Embryonic facial prominence (tissue), 1 donor: ENCODE data around the gene AP5S1.
"Not testable (repeated sequence)": the region's sequence is repeated elsewhere in the genome, so short reads cannot be mapped to it uniquely, and the experiment has no call there.

Experiments
- DNase-seq: peaks from one replicate; pipeline ENCODE4 v3.0.0-alpha.2; 2016; ENCODE audit errors: extremely low spot score

AP5S1 gene

DNA sequence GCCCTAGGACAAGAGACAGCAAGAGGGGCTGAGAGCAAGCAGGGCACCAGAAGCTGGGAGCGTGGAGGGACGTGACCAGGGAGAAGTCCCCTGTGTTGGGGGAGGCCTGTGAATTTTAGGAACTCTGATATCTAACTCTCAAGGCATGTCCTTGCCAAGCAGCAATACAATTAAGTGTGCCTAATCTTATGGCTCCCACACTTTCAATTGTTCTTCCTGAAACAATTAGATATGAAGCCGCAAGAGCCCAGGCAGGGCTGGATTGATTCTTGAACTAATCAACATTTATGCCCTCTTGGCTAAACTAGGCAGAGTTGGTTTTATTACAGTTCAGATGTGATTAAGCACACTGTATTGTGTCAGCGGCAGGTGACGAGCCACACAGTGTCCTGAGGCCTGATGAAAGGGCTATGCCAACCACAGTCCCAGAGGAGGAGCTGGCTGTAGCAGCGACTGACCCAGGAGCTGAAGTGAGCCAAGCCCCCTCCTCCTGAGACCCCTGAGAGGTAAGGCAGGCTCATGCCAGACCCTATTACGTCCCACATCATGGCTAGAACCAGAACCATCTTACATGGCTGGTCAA is 22.1 kb downstream of the AP5S1 start:
- no peak for DNase-seq

DNA sequence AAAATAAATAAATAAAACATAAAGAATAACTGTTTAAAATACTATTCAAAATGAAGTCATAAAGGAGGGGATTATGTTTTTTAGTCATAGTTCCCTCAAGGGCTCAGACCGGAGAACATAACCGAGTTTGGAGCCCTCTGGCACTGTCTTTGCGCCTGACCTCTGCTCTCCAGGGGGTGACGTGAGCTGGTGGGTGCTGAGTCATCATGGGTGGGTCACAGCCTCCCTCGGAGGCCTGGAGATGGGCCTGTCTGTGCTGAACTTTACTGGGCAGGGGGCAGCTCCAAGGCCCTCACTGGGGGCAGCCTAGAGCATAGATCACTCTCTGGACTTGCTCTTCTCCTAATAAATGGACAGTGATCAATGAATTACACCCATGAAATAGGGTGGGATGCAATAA is 23.1 kb downstream of the AP5S1 start:
- DNase-seq: no peak

DNA sequence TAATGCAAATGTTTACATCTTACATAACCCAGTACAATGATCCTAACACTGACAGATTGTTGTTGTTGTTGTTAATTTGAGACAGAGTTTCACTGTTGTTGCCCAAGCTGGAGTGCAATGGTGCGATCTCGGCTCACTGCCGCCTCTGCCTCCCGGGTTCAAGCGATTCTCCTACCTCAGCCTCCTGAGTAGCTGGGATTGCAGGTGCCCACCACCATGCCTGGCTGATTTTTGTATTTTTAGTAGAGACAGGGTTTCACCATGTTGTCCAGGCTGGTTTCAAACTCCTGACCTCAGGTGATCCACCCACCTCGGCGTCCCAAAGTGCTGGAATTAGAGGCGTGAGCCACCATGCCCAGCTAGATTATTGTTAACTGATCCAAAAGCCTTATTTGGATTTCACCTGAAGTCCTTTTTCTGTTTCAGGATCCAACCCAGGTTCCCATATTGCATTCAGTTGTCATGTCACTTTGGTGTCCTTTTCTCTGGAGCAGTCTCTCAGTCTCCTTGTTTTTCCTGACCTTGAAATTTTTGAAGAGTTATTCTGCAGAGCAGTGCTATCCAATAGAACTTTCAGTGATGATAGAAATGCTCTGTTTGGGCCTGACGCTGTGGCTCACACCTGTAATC is 23.8 kb downstream of the AP5S1 start:
- not testable (repeated sequence) for DNase-seq

DNA sequence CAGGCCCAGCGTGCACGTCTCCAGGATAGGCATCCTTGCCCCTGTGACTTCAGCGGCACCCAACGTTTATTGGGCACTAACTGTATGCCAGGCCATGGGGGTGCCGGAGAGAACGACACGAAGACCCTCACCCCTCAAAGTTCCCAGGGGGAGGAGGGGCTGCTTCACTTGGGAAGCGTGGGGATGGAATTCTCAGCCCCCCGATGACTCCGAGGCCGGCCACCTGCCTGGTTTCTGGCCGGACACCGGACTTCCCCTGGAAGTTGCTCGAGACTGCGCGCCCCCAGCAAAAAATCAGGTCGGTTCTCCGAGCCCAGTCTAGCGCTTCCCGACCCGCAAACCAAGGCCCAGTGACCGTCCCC is 26.0 kb downstream of the AP5S1 start:
- DNase-seq: no peak

DNA sequence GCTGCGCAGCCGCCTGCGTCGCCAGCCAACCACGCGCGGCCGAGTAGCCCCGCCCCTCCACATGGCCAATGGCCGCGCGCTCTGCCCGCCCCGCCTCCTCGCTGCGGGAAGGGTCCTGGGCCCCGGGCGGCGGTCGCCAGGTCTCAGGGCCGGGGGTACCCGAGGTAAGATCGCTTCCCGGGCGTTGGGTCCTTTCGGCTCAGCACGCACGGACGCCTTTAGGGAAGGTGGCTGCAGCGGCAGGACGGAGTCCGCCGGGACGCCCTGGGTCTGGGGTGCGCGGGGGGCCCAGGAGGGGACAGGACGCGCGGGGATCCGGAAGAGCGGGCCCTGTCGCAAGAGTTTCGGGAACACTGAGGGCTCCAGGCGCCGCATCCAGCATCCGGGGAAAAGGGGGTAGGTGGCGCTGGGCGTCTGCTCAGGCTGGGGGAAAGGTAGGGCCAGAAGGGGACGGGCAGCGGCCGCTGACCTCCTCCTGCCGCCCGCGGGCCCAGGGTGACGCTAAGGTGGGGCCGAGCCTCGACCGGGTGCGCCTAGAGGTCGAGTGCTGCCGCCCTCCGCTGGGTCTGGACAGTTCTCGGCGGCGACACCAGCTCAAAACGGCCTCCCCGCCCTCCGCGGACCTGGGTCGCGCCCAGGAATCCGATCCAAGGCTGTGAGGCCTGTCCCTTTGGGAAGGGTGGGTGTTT is 26.5 kb downstream of the AP5S1 start, which contains the start of gene MAVS:
TSS of gene MAVS (plus strand) at position 95 of the 689 bp plus-strand sequence. CDS start 7,791 bp downstream, outside the sequence.
- peak; percentile 67 for DNase-seq

DNA sequence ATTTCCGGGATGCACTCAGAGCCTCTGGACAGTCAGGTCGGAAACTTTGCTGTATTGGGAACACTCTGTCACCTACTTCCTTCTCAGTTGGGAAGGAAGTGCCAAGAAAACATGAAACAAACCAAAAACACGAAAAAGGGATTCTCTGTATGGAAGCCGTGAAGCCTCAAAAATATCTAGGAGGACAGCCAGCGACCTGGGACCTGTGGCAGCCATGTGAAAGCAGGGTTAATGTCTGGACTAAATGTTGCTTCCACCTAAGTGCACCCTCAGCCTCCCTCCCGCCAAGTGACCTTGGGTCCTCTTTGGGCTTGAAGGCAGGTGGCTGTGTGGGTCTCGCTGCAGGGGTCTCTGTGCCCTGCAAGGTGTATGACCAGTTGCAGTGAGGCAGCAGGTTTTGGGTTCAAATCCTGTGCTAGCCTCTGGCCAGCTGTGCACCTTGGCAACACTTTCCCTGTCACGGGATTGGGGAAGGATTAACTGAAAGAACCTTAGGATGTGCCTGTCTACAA is 27.1 kb downstream of the AP5S1 start:
- no peak for DNase-seq

DNA sequence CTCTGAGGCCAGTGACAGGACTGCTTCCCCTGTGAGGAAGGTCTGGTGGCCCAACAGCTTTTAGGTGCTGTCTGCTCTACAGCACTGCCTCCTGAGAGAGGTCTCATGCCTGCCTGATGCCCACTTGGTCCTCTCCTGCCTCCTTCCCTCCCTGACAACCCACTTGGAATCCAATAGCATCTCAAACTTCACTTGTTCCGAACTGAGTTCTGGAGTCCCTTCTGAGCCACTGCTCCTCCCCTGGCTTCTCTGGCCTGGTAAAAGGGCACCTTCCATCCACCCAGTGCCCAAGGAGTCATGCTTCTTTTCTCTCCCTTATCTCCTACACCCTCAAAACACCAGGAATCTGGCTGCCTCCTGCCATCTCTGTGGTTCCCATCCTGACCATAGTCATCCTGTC is 28.2 kb downstream of the AP5S1 start:
- no peak for DNase-seq

DNA sequence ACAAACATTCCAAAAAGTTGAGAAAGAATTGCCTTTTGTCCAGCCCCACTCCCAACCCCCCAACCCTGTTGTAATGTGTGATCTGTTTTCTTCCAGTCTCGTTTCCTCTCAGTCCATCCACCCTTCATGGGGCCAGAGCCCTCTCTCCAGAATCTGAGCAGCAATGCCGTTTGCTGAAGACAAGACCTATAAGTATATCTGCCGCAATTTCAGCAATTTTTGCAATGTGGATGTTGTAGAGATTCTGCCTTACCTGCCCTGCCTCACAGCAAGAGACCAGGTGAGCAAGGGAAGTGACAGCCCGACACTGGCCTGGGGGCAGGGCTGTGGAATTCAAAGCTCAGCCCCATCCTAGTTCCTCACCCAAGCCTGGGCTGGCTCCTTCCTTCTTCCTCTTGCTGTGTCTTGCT is 34.1 kb downstream of the AP5S1 start:
- no peak for DNase-seq

DNA sequence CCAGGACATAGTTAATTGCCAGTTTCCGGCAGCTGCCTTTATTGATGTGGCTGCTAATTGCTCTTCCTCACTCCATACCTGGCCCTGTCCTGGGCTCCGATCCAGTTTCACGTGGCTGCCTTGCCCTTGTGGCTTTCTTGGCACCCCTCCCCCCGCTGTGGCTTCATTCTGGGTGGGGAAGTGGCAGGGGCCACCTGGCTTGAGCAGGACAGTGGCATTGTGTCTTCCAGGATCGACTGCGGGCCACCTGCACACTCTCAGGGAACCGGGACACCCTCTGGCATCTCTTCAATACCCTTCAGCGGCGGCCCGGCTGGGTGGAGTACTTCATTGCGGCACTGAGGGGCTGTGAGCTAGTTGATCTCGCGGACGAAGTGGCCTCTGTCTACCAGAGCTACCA is 37.1 kb downstream of the AP5S1 start:
- DNase-seq: no peak

DNA sequence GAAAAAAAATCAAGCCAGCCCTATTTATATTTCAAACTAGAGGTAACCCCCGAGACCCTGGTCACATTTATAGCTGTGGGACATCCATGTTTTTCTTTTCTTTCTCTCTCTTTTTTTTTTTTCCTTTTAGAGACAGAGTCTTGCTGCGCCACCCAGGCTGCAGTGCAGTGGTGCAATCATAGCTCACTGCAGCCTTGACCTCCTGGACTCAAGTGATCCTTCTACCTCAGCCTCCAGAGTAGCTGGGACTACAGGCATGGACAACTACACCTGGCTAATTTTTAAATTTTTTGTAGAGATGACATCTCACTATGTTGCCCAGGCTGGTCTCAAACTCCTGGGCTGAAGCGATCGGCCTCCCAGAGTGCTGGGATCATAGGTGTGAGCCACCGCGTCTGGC is 38.3 kb downstream of the AP5S1 start:
- no peak for DNase-seq

DNA sequence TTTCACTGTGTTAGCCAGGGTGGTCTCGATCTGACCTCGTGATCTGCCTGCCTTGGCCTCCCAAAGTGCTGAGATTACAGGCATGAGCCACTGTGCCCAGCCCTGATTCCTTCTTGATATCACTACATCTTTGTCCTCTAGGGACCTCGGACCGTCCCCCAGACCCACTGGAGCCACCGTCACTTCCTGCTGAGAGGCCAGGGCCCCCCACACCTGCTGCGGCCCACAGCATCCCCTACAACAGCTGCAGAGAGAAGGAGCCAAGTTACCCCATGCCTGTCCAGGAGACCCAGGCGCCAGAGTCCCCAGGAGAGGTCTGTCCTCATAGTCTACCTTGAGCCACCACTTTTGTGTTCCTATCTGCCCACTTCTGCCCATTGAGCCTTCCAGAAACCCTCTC is 40.8 kb downstream of the AP5S1 start:
- DNase-seq: no peak

DNA sequence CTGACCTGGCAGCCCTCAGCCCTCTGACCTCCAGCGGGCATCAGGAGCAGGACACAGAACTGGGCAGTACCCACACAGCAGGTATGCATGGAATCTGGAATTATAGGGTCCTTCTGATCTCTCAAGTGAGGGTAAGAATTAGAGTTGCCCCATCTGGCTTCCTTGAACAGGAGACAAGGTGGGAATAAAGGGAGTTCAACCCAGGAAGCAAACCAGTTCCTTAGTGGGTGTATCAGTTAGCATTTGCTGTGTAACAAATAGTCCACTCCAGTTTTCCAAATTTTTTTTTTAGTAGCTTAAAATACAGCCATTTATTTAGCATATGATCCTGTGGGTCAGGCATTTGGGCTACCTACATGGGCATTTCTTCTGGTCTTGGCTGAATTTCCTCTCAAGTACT is 42.0 kb downstream of the AP5S1 start:
- no peak for DNase-seq

DNA sequence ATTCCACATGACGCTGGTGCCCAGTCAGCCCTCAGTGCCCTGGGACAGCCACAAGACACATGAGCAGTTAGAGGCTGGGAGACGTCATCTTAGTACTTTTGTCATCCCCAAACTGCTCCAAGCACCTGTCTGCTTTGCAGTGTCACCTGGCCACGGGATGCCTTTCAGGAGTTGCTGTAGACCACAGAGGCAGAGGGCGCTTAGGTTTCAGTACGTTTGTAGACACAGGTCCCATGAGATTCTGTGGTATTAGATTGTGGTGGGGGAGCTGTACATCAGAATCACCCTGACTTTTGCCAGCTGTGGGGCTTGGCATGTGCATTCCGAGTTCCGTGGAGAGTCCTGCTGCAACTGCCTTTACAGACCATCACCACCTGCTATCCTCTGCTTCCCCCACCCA is 43.0 kb downstream of the AP5S1 start:
- DNase-seq: no peak

DNA sequence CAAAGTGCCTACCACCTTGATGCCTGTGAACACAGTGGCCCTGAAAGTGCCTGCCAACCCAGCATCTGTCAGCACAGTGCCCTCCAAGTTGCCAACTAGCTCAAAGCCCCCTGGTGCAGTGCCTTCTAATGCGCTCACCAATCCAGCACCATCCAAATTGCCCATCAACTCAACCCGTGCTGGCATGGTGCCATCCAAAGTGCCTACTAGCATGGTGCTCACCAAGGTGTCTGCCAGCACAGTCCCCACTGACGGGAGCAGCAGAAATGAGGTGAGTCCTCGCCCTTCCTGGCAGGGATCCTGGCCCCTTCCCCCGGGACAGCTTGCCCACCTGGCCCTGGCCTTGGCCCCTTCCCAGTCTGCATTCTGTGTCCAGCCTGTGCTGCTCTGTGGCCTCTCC is 44.2 kb downstream of the AP5S1 start:
- DNase-seq: no peak

DNA sequence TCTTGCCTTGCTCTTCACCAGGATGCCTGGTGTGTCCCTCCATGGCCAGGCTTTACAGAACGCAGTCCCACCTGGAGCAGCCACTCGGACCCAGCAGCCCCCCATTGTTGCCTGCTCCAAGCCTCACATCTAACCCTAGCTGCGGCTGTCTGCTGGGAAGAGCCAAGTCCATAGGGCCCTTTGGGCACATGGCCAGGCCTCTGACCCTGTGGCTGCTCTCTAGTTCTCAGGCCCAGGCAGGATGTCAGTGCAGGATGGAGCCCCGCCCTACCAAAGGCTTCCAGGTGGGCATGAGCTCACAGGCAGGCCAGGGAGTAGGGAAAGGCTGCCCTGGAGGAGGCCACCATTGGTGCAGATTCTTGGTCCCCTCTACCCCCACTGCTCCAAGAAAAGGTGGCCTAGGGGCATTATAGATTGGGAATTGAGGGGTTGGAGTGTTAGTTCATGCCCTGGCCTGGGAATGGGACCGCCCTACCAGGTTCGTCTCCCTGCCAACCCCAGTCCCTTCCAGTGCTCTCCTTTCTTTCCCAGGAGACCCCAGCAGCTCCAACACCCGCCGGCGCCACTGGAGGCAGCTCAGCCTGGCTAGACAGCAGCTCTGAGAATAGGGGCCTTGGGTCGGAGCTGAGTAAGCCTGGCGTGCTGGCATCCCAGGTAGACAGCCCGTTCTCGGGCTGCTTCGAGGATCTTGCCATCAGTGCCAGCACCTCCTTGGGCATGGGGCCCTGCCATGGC is 45.0 kb downstream of the AP5S1 start:
- no peak for DNase-seq

DNA sequence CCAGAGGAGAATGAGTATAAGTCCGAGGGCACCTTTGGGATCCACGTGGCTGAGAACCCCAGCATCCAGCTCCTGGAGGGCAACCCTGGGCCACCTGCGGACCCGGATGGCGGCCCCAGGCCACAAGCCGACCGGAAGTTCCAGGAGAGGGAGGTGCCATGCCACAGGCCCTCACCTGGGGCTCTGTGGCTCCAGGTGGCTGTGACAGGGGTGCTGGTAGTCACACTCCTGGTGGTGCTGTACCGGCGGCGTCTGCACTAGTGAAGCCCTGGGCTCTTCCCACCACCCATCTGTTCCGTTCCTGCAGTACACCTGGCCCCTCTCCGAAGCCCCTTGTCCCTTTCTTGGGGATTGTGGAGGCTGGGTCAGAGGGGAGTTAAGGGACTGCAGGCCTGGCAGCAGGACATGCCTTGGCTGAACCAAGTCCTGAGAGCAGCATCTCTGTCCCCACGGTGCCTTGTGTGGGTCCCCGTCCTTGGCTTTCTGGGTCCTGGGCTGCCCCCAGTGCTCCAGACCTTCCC is 45.6 kb downstream of the AP5S1 start:
- DNase-seq: no peak

DNA sequence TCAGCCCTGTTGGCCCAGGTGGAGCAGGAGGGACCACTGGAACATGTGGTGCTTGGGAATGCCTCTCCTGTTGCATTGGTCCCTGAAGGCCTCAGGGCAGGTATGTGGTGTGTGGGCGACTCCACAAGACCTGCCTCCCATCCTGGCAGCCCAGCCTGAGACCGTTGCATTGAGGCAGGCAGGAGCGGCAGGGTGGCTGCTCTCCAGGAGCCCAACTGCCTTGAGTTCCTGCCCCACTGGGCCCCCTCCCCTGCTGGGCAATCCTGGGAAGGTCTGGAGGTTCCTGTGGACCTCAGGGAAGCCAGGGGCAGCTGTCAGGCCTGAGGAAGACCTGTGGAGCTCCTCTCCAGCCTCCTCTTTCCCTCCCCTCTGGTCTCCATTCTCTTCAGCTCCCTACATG is 46.1 kb downstream of the AP5S1 start:
- no peak for DNase-seq

DNA sequence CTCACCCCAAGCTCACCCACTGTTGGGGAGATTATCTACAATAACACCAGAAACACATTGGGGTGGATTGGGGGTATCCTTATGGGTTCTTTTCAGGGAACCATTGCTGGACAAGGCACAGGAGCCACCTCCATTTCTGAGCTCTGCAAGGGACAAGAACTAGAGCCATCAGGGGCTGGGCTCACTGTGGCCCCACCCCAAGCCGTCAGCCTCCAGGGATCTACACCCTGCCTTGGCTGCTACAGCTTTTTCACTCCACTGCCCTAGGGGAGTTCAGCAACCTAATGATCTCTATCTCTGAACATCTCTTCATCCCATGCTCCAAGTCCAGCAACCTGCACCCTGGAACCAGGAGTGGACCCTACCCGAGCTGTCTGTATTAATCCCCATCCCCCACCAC is 47.5 kb downstream of the AP5S1 start:
- no peak for DNase-seq

DNA sequence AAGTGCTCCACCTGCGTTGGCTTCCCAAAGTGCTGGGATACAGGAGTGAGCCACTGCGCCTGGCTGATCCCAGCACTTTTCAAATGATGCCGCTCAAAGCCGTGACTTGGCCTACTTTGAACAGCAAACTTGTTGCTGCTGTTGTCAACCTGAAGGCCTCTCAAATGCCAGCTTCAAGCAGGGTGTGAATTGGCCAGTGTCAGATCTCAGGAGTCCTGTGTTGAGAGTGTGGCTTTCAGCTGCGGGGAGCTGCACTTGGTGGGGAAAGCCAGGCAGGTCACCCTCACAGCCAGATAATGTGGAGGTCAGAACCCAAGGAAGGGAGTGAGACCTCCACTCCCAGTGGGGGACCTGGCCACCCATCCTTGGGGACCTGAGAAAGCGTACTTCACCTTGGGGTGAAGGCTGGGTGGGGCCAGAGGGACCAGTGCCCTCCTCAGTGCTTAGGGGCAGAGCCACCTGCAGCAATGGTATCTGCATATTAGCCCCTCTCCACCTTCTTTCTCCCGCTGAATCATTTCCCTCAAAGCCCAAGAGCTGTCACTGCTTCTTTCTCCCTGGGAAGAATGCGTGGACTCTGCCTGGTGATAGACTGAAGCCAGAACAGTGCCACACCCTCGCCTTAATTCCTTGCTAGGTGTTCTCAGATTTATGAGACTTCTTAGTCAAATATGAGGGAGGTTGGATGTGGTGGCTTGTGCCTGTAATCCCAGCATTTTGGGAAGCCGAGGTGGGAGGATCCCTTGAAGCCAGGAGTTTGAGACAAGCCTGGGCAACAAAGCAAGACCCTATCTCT is 49.7 kb downstream of the AP5S1 start:
- DNase-seq: no peak

DNA sequence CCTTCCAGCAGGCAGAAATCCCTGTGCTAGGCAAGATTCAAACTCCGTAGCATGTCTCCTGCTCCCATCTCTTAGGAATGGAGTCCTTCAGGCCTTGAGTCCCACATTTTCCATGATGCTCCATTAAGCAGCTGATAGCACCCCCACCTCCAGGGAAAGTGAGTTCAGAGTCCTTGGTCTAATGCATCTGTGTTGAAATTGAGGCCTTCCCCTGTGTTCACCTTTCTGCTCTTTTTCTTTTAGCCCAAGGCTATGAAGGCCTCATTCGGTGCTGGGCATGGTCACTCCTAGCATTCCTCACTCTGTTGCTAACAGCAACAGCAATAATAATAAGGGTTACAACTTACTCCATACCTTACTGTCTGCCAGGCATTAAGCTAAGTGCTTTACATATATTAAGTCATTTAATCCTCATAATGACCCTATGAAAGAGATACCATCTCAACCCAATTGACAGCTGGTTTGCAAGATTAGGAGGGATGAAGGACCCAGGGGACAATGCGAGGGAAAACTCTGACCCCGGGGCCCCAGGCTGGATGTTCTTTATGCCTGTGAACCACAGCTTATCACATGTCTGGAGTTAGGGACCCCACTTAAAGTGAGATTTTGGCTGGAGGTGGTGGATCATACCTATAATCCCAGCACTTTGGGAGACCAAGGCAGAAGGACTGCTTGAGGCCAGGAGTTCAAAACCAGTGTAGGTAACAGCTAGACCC is 51.4 kb downstream of the AP5S1 start:
- DNase-seq: no peak

DNA sequence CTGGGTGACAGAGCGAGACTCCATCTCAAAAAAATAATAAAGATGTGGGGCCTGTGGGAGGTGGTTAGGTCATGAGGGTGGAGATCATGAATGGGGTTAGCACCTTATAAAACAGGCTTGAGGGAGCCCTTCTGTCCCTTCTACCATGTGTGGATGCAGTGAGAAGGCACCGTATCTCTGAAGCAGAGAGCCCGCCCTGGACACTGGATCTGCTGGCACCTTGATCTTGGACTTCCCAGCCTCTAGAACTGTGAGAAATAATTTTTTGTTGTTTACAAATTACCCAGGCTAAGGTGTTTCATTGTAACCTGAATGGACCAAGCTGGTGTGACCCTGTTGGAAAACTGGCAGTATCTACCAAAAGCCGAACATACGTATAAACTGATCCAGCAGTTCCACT is 53.2 kb downstream of the AP5S1 start:
- DNase-seq: no peak
